Measurements from ENCODE around the gene SEC14L1. TPM values are rescaled to one million over a fixed set of nuclear protein-coding genes. Genes with fewer than 3 reads are reported as not detected.
A peak's percentile ranks its signal among the peaks of the same experiment; 100 is the strongest.

Gene SEC14L1
- total and polyA plus RNA-seq, 4 donors, result 17.0 to 52.0 (median 26.8) TPM

DNA sequence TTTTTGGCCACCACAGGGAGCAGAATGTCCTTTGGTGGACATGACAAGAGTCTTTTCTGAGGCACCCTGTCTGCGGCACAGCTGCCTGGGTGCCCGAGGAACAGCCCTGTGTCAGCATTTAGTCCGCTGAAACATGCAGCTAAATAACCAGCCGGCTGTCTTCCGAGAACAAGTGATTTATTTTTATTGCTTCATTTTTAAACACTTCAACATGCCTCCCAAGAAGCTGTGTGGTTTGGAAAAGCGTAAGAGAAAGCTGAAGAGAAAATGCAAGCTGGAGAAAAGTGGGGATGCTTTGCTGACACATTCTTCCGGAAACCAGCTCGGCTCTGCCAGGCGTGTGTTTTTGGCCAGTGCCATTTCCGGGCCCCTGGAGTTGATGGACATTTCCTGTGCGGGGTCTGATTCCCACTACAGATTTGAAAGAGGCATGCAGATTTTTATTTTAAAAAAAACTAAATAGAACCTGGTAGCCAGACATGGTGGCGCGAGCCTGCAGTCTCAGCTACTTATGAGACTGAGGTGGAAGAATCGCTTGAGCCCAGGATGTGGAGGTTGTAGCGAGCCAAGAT is 94.7 kb downstream of the SEC14L1 start:
- H3K27me3 ChIP-seq (ENCODE audit: control insufficient read depth in 4 of 4, insufficient read depth in 4 of 4, low read length in 3 of 4), result no peaks in the 10 kb centered on the region
- H3K4me3 ChIP-seq (ENCODE audit: low read depth in 1 of 3, low read length in 3 of 3), result no peak overlapping the region
- no peaks in the 10 kb centered on the region for H3K9me3 ChIP-seq (ENCODE audit: control insufficient read depth in 4 of 4, low read length in 3 of 4)
- H3K4me1 ChIP-seq (ENCODE audit: control insufficient read depth in 4 of 4, insufficient read depth in 4 of 4, low read length in 3 of 4), result no peaks in the 10 kb centered on the region
- no peaks in the 10 kb centered on the region for H3K36me3 ChIP-seq (ENCODE audit: control insufficient read depth in 4 of 4, insufficient read depth in 3 of 4, low read depth in 1 of 4, low read length in 3 of 4)
- H3K9ac ChIP-seq (ENCODE audit: low read depth in 1 of 2, low read length in 2 of 2), result no peak overlapping the region
- H3K27ac ChIP-seq (ENCODE audit: low read depth in 1 of 2, low read length in 2 of 2), result peak overlapping the region in 1 of 2 donors; percentile 46
- 61% methylated on average over 15 of the region's 15 CpGs for WGBS
- no peak for TF ChIP-seq EGR1 (IDR thresholded peaks at IDR 0.05; ENCODE audit: low read depth in 2 of 2)
- TF ChIP-seq GABPA (IDR thresholded peaks at IDR 0.05 in 1 of 2, conservative IDR thresholded peaks at IDR 0.05 in 1 of 2), result peak in 1 of 2 donors; percentile 32
- no peak for TF ChIP-seq RAD21 (IDR thresholded peaks at IDR 0.05)
- no peak for DNase-seq (ENCODE audit: low spot score)

DNA sequence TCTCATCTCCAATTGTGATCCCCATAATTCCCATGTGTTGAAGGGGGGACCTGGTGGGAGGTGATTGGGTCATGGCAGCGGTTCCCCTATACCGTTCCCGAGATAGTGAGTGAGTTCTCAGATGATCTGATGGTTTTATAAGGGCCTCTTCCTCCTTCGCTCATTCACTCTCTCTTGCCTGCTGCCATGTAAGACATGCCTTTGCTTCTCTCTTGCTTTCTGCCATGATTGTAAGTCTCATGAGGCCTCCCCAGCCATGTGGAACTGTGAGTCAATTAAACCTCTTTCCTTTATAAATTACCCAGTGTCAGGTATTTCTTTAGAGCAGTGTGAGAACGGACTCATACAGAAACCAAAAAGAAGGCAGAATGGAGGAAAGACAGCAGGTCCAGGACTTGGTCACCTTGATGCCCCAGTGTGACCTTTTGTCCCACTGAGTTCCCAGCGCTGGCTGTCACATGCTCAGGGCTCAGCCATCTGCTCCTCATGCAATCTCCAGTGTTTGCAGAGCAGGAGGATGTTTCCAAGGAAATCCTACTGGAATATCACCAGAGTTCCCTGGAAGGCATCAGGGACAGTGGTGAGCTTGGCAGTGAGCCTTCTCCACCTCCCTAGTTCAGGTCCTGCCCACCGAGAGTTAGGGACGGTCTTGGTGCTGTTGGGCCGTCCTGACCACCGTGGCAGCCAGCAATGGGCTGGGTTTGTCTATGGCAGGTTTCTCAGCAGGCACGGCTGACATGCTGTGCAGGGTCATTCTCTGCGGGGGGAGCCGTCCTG is 96.7 kb downstream of the SEC14L1 start:
- 86% methylated on average over 13 of the region's 13 CpGs for WGBS
- H3K27ac ChIP-seq (ENCODE audit: low read depth in 1 of 2, low read length in 2 of 2), result no peak overlapping the region
- no peaks in the 10 kb centered on the region for H3K36me3 ChIP-seq (ENCODE audit: control insufficient read depth in 4 of 4, insufficient read depth in 3 of 4, low read depth in 1 of 4, low read length in 3 of 4)
- no peaks in the 10 kb centered on the region for H3K27me3 ChIP-seq (ENCODE audit: control insufficient read depth in 4 of 4, insufficient read depth in 4 of 4, low read length in 3 of 4)
- no peak overlapping the region for H3K9ac ChIP-seq (ENCODE audit: low read depth in 1 of 2, low read length in 2 of 2)
- H3K9me3 ChIP-seq (ENCODE audit: control insufficient read depth in 4 of 4, low read length in 3 of 4), result no peaks in the 10 kb centered on the region
- no peaks in the 10 kb centered on the region for H3K4me1 ChIP-seq (ENCODE audit: control insufficient read depth in 4 of 4, insufficient read depth in 4 of 4, low read length in 3 of 4)
- TF ChIP-seq NR2F2 (IDR thresholded peaks at IDR 0.05), result peak; percentile 66
- TF ChIP-seq, protein P1, sequence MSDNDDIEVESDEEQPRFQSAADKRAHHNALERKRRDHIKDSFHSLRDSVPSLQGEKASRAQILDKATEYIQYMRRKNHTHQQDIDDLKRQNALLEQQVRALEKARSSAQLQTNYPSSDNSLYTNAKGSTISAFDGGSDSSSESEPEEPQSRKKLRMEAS (IDR thresholded peaks at IDR 0.05), result no peak
- no peak overlapping the region for H3K4me3 ChIP-seq (ENCODE audit: low read depth in 1 of 3, low read length in 3 of 3)
- DNase-seq (ENCODE audit: low spot score), result no peak

DNA sequence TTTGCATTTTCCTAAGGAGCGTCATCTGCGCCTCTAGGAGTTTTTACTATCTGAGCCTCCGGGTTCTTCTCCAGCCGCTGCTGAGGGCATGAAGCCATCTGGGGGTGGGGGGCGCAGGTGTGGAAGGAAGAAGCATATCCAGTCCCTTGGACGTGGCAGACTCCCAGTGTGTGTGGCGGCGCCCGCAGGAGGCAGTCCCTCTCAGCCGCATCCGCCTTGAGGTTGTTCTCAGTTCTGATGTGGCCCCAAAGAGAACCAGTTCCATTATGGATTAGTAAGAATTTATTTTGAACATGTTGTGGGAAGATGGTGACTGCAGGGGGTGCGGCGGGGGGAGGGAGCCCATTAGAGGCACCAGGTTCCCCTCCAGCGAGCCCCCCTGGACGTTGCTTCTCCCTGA is 100.2 kb downstream of the SEC14L1 start:
- TF ChIP-seq, protein P2, sequence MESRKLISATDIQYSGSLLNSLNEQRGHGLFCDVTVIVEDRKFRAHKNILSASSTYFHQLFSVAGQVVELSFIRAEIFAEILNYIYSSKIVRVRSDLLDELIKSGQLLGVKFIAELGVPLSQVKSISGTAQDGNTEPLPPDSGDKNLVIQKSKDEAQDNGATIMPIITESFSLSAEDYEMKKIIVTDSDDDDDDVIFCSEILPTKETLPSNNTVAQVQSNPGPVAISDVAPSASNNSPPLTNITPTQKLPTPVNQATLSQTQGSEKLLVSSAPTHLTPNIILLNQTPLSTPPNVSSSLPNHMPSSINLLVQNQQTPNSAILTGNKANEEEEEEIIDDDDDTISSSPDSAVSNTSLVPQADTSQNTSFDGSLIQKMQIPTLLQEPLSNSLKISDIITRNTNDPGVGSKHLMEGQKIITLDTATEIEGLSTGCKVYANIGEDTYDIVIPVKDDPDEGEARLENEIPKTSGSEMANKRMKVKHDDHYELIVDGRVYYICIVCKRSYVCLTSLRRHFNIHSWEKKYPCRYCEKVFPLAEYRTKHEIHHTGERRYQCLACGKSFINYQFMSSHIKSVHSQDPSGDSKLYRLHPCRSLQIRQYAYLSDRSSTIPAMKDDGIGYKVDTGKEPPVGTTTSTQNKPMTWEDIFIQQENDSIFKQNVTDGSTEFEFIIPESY (IDR thresholded peaks at IDR 0.05), result no peak
- TF ChIP-seq FOXA2 (IDR thresholded peaks at IDR 0.05) (no peak), TAF1 (conservative IDR thresholded peaks at IDR 0.05) (no peak), RXRA (IDR thresholded peaks at IDR 0.05) (no peak), RAD21 (IDR thresholded peaks at IDR 0.05) (no peak), FOXA1 (IDR thresholded peaks at IDR 0.05) (no peak)
- TF ChIP-seq, protein P3, sequence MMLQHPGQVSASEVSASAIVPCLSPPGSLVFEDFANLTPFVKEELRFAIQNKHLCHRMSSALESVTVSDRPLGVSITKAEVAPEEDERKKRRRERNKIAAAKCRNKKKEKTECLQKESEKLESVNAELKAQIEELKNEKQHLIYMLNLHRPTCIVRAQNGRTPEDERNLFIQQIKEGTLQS (IDR thresholded peaks at IDR 0.05), result no peak
- TF ChIP-seq, protein P4, sequence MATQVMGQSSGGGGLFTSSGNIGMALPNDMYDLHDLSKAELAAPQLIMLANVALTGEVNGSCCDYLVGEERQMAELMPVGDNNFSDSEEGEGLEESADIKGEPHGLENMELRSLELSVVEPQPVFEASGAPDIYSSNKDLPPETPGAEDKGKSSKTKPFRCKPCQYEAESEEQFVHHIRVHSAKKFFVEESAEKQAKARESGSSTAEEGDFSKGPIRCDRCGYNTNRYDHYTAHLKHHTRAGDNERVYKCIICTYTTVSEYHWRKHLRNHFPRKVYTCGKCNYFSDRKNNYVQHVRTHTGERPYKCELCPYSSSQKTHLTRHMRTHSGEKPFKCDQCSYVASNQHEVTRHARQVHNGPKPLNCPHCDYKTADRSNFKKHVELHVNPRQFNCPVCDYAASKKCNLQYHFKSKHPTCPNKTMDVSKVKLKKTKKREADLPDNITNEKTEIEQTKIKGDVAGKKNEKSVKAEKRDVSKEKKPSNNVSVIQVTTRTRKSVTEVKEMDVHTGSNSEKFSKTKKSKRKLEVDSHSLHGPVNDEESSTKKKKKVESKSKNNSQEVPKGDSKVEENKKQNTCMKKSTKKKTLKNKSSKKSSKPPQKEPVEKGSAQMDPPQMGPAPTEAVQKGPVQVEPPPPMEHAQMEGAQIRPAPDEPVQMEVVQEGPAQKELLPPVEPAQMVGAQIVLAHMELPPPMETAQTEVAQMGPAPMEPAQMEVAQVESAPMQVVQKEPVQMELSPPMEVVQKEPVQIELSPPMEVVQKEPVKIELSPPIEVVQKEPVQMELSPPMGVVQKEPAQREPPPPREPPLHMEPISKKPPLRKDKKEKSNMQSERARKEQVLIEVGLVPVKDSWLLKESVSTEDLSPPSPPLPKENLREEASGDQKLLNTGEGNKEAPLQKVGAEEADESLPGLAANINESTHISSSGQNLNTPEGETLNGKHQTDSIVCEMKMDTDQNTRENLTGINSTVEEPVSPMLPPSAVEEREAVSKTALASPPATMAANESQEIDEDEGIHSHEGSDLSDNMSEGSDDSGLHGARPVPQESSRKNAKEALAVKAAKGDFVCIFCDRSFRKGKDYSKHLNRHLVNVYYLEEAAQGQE (IDR thresholded peaks at IDR 0.05), result no peak
- TF ChIP-seq, protein P5, sequence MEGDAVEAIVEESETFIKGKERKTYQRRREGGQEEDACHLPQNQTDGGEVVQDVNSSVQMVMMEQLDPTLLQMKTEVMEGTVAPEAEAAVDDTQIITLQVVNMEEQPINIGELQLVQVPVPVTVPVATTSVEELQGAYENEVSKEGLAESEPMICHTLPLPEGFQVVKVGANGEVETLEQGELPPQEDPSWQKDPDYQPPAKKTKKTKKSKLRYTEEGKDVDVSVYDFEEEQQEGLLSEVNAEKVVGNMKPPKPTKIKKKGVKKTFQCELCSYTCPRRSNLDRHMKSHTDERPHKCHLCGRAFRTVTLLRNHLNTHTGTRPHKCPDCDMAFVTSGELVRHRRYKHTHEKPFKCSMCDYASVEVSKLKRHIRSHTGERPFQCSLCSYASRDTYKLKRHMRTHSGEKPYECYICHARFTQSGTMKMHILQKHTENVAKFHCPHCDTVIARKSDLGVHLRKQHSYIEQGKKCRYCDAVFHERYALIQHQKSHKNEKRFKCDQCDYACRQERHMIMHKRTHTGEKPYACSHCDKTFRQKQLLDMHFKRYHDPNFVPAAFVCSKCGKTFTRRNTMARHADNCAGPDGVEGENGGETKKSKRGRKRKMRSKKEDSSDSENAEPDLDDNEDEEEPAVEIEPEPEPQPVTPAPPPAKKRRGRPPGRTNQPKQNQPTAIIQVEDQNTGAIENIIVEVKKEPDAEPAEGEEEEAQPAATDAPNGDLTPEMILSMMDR (IDR thresholded peaks at IDR 0.05; ENCODE audit: low read depth, low read length, missing input control), result no peak
- TF ChIP-seq, protein P1 (IDR thresholded peaks at IDR 0.05), result no peak
- H3K4me3 ChIP-seq (ENCODE audit: low read depth in 1 of 3, low read length in 3 of 3), result no peak overlapping the region
- no peaks in the 10 kb centered on the region for H3K4me1 ChIP-seq (ENCODE audit: control insufficient read depth in 4 of 4, insufficient read depth in 4 of 4, low read length in 3 of 4)
- H3K9me3 ChIP-seq (ENCODE audit: control insufficient read depth in 4 of 4, low read length in 3 of 4), result no peaks in the 10 kb centered on the region
- DNase-seq (ENCODE audit: low spot score), result no peak
- H3K27ac ChIP-seq (ENCODE audit: low read depth in 1 of 2, low read length in 2 of 2), result no peak overlapping the region
- no peaks in the 10 kb centered on the region for H3K27me3 ChIP-seq (ENCODE audit: control insufficient read depth in 4 of 4, insufficient read depth in 4 of 4, low read length in 3 of 4)
- 96% methylated on average over 15 of the region's 15 CpGs for WGBS
- no peaks in the 10 kb centered on the region for H3K36me3 ChIP-seq (ENCODE audit: control insufficient read depth in 4 of 4, insufficient read depth in 3 of 4, low read depth in 1 of 4, low read length in 3 of 4)
- H3K9ac ChIP-seq (ENCODE audit: low read depth in 1 of 2, low read length in 2 of 2), result no peak overlapping the region
